H1 (cell line): ENCODE data around the gene OR6C74. TPM values are rescaled to one million over a fixed set of nuclear protein-coding genes. Genes with fewer than 3 reads are reported as not detected.

Source experiments
- CTCF ChIA-PET: fragments of 300-600 bp; sonication (Branson Sonifier 250); formaldehyde crosslinking; loops from one replicate; lab custom pipeline; 2021; ENCODE audit not compliant: partially characterized antibody; lab: Charles Lee
- POLR2A ChIA-PET: fragments of 300-600 bp; sonication (Branson Sonifier 250); formaldehyde crosslinking; loops from one replicate; lab custom pipeline; 2021; ENCODE audit warnings: inconsistent platforms; ENCODE audit not compliant: partially characterized antibody; lab: Charles Lee
- DNase-seq, 2 experiments: peaks; one replicate each; pipeline versions ENCODE4 v3.0.0 to v3.0.0-alpha.2; 2010 to 2022; ENCODE audit warnings: low spot score in 2 of 2, low read depth in 1 of 2, mixed read lengths in 1 of 2
- FAIRE-seq: peaks from 2 replicates; lab custom pipeline; 2011; peaks lifted over from hg19 to GRCh38; lab: Jason Lieb, UNC
- H2AFZ ChIP-seq: 2 replicates; pipeline ENCODE4 v1.8.1; 2012; ENCODE audit warnings: low read length, inconsistent platforms
- H2AK5ac ChIP-seq: 2 replicates; pipeline ENCODE4 v1.6.1; 2013; ENCODE audit warnings: low read depth, low read length
- H2BK120ac ChIP-seq: replicated peaks from 2 replicates; pipeline ENCODE3; 2013; ENCODE audit warnings: low read depth, low read length, inconsistent platforms
- H2BK12ac ChIP-seq: 2 replicates; pipeline ENCODE4 v1.6.1; 2013; ENCODE audit warnings: low read depth, low read length
- H2BK15ac ChIP-seq: 2 replicates; pipeline ENCODE4 v1.6.1; 2013; ENCODE audit warnings: low read length
- H2BK20ac ChIP-seq: 2 replicates; pipeline ENCODE4 v1.6.1; 2013; ENCODE audit warnings: low read length
- H2BK5ac ChIP-seq: 2 replicates; pipeline ENCODE4 v1.6.1; 2013; ENCODE audit warnings: low read depth, low read length
- H3K14ac ChIP-seq: 2 replicates; pipeline ENCODE4 v1.6.1; 2013; ENCODE audit warnings: inconsistent platforms; ENCODE audit not compliant: insufficient read length
- H3K18ac ChIP-seq: 2 replicates; pipeline ENCODE4 v1.6.1; 2013; ENCODE audit warnings: low read length; ENCODE audit errors: extremely low read depth
- H3K23ac ChIP-seq: 2 replicates; pipeline ENCODE4 v1.6.1; 2013; ENCODE audit warnings: inconsistent platforms; ENCODE audit not compliant: insufficient read length
- H3K23me2 ChIP-seq: 2 replicates; pipeline ENCODE4 v1.6.1; 2013; ENCODE audit warnings: low read depth, low read length
- H3K27ac ChIP-seq: 2 replicates; pipeline ENCODE4 v1.6.1; 2011; ENCODE audit warnings: low read depth, low read length, inconsistent platforms
- H3K27me3 ChIP-seq, 4 experiments: replicated peaks in 1 of 4; 1 replicate in 1 of 4; 2 replicates in 3 of 4; pipeline versions ENCODE4 v1.6.1 to v1.8.1; 2011 to 2013; ENCODE audit warnings: low read length in 3 of 4, mild to moderate bottlenecking in 3 of 4, inconsistent platforms in 2 of 4, mixed read lengths in 2 of 4, moderate library complexity in 1 of 4; ENCODE audit not compliant: control insufficient read depth in 3 of 4, insufficient read depth in 3 of 4; ENCODE audit errors: extremely low read depth in 1 of 4
- H3K36me3 ChIP-seq, 4 experiments: 2 replicates each; pipeline versions ENCODE4 v1.6.1 to v1.8.1; 2011 to 2013; ENCODE audit warnings: mild to moderate bottlenecking in 4 of 4, low read length in 3 of 4, moderate library complexity in 2 of 4, control low read depth in 1 of 4, inconsistent platforms in 1 of 4; ENCODE audit not compliant: insufficient read depth in 4 of 4, control insufficient read depth in 2 of 4
- H3K4ac ChIP-seq: replicated peaks from 2 replicates; pipeline ENCODE3; 2013; ENCODE audit warnings: low read length, low read depth, mixed read lengths, inconsistent platforms; ENCODE audit not compliant: insufficient read length
- H3K4me1 ChIP-seq, 4 experiments: replicated peaks in 1 of 4; 1 replicate in 1 of 4; 2 replicates in 3 of 4; pipeline versions ENCODE4 v1.6.1 to v1.8.1; 2011 to 2013; ENCODE audit warnings: low read length in 3 of 4, inconsistent platforms in 2 of 4, mixed read lengths in 1 of 4; ENCODE audit not compliant: insufficient read depth in 4 of 4, control insufficient read depth in 3 of 4
- H3K4me2 ChIP-seq, 2 experiments: 2 replicates each; pipeline versions ENCODE4 v1.6.1 to v1.8.1; 2011 to 2013; ENCODE audit warnings: low read depth in 2 of 2, low read length in 2 of 2, control low read depth in 1 of 2, inconsistent platforms in 1 of 2, mild to moderate bottlenecking in 1 of 2; ENCODE audit not compliant: insufficient read depth in 1 of 2
- H3K4me3 ChIP-seq, 4 experiments: fragments of 200-600, 300-600 bp in 1 of 4; sonication (generic), shearing (Covaris generic), sonication (Bioruptor Twin) in 1 of 4; 2 replicates each; pipeline versions ENCODE4 v1.5.1 to v1.8.1; 2011 to 2016; ENCODE audit warnings: low read length in 4 of 4, low read depth in 3 of 4, control low read depth in 2 of 4, inconsistent platforms in 2 of 4, mild to moderate bottlenecking in 2 of 4, mixed read lengths in 1 of 4, moderate library complexity in 1 of 4; ENCODE audit not compliant: insufficient read depth in 2 of 4; ENCODE audit errors: extremely low read depth in 1 of 4
- H3K56ac ChIP-seq: replicated peaks from 2 replicates; pipeline ENCODE3; 2013; ENCODE audit warnings: low read depth, mild to moderate bottlenecking, mixed read lengths, low read length, inconsistent platforms; ENCODE audit not compliant: insufficient read length
- H3K79me1 ChIP-seq: 2 replicates; pipeline ENCODE4 v1.6.1; 2013; ENCODE audit warnings: low read depth, low read length, control low read depth
- H3K79me2 ChIP-seq, 2 experiments: 2 replicates each; pipeline versions ENCODE4 v1.6.1 to v1.8.1; 2012 to 2013; ENCODE audit warnings: low read length in 2 of 2, mild to moderate bottlenecking in 2 of 2, inconsistent platforms in 1 of 2; ENCODE audit not compliant: insufficient read depth in 2 of 2, control insufficient read depth in 1 of 2
- H3K9ac ChIP-seq, 4 experiments: replicated peaks in 1 of 4; 1 replicate in 1 of 4; 2 replicates in 3 of 4; pipeline versions ENCODE4 v1.6.1 to v1.8.1; 2011 to 2013; ENCODE audit warnings: low read depth in 3 of 4, low read length in 3 of 4, control low read depth in 2 of 4, mild to moderate bottlenecking in 2 of 4, moderate library complexity in 2 of 4, inconsistent platforms in 1 of 4; ENCODE audit errors: extremely low read depth in 1 of 4
- H3K9me3 ChIP-seq, 2 experiments: 2 replicates each; pipeline versions ENCODE4 v1.6.1 to v1.8.1; 2012 to 2013; ENCODE audit warnings: mild to moderate bottlenecking in 2 of 2, moderate library complexity in 2 of 2, control low read depth in 1 of 2, inconsistent platforms in 1 of 2, low read depth in 1 of 2, low read length in 1 of 2, mixed read lengths in 1 of 2; ENCODE audit not compliant: insufficient read depth in 2 of 2
- H4K20me1 ChIP-seq, 2 experiments: replicated peaks in 1 of 2; 2 replicates each; pipeline versions ENCODE3 to v1.8.1; 2011 to 2013; ENCODE audit warnings: inconsistent platforms in 2 of 2, low read length in 2 of 2, mild to moderate bottlenecking in 1 of 2; ENCODE audit not compliant: insufficient read depth in 2 of 2, control insufficient read depth in 1 of 2
- H4K5ac ChIP-seq: 2 replicates; pipeline ENCODE4 v1.6.1; 2013; ENCODE audit warnings: low read length, low read depth, mixed read lengths, inconsistent platforms; ENCODE audit not compliant: insufficient read length
- H4K8ac ChIP-seq: 2 replicates; pipeline ENCODE4 v1.8.0; 2013; ENCODE audit warnings: mild to moderate bottlenecking, moderate library complexity, low read length, inconsistent platforms; ENCODE audit not compliant: insufficient read depth; ENCODE audit errors: extremely low read depth
- H4K91ac ChIP-seq: replicated peaks from 2 replicates; pipeline ENCODE3; 2013; ENCODE audit warnings: low read length, mixed read lengths, inconsistent platforms; ENCODE audit not compliant: insufficient read length
- CEBPB ChIP-seq: IDR thresholded peaks from 2 replicates; pipeline ENCODE4 v1.6.1; 2012; ENCODE audit warnings: low read depth, low read length
- GTF2F1 ChIP-seq: IDR thresholded peaks from 2 replicates; pipeline ENCODE4 v1.6.1; 2012; ENCODE audit warnings: low read depth, low read length, improper control_type of control experiment, borderline replicate concordance
- JUN ChIP-seq: IDR thresholded peaks from 2 replicates; pipeline ENCODE4 v1.6.1; 2011; ENCODE audit warnings: low read depth, mild to moderate bottlenecking, improper control_type of control experiment, low read length
- KDM1A ChIP-seq: fragments of 200-600, 300-600 bp; sonication (generic); IDR thresholded peaks from 2 replicates; pipeline ENCODE4 v1.7.1; 2016; ENCODE audit warnings: mild to moderate bottlenecking, low read length, borderline replicate concordance
- MAFK ChIP-seq: IDR thresholded peaks from 2 replicates; pipeline ENCODE4 v1.6.1; 2012; ENCODE audit warnings: low read depth, mild to moderate bottlenecking, improper control_type of control experiment, low read length
- NRF1 ChIP-seq: IDR thresholded peaks from 2 replicates; pipeline ENCODE4 v1.6.1; 2011; ENCODE audit warnings: mild to moderate bottlenecking, low read depth, low read length, improper control_type of control experiment
- POU5F1 ChIP-seq: IDR thresholded peaks from 2 replicates; pipeline ENCODE4 v1.6.1; 2011; ENCODE audit warnings: low read depth, mild to moderate bottlenecking, low read length, moderate library complexity
- RFX5 ChIP-seq: IDR thresholded peaks from 2 replicates; pipeline ENCODE4 v1.6.1; 2011; ENCODE audit warnings: low read depth, low read length, improper control_type of control experiment, borderline replicate concordance
- RNF2 ChIP-seq: fragments of 200-900, 300-1000 bp; sonication (generic); IDR thresholded peaks from 2 replicates; pipeline ENCODE4 v1.7.1; 2016; ENCODE audit warnings: borderline replicate concordance, low read depth, mild to moderate bottlenecking, antibody characterized with exemption, low read length; ENCODE audit not compliant: poor library complexity, severe bottlenecking; ENCODE audit errors: missing control alignments
- SP1 ChIP-seq: IDR thresholded peaks from 2 replicates; pipeline ENCODE4 v1.6.1; 2011; ENCODE audit warnings: low read depth, low read length
- SP2 ChIP-seq: IDR thresholded peaks from 2 replicates; pipeline ENCODE4 v1.6.1; 2012; ENCODE audit warnings: mild to moderate bottlenecking, low read length, inconsistent platforms
- SP4 ChIP-seq: IDR thresholded peaks from 2 replicates; pipeline ENCODE4 v1.6.1; 2012; ENCODE audit warnings: low read length, inconsistent platforms
- YY1 ChIP-seq: IDR thresholded peaks from 2 replicates; pipeline ENCODE4 v1.6.1; 2011; ENCODE audit warnings: low read depth, mild to moderate bottlenecking, low read length
- WGBS, 2 experiments: shearing (Covaris generic) in 1 of 2; methylation state at CpG; one replicate each; pipeline versions ENCODE4 v1.1.6 to v1.1.7; 2013 to 2015; ENCODE audit warnings: low lambda C conversion rate in 2 of 2, mixed read lengths in 2 of 2, inconsistent platforms in 1 of 2, low coverage in 1 of 2, missing lambda C conversion rate in 1 of 2; ENCODE audit not compliant: insufficient replicate concordance in 2 of 2, insufficient coverage in 1 of 2, insufficient read length in 1 of 2; ENCODE audit errors: extremely low coverage in 1 of 2, missing lambda C conversion rate in 1 of 2; 5-methylcytosine and 5-hydroxymethylcytosine counted together
- polyA plus RNA-seq, 7 experiments: library from polyadenylated mRNA; depleted of rRNA in 3 of 7; stranded (reverse) in 5 of 7; unstranded in 2 of 7; fragments of >200 nt in 5 of 7; fragments of 200-250 nt in 2 of 7; gene quantifications; 1 replicate in 5 of 7; 2 replicates in 1 of 7; 4 replicates in 1 of 7; pipeline versions ENCODE4 v1.2.1 to v1.2.3, GENCODE V29; 2011 to 2013; ENCODE audit warnings: missing spikeins in 2 of 7, mixed read lengths in 2 of 7
- total RNA-seq: library from RNA; stranded (reverse); fragmentation: NEBNext Ultra II Directional; extraction: Animal tissue kit (Norgen Biotek cat#: 25700); gene quantifications from 2 replicates; pipeline ENCODE4 v1.2.1, GENCODE V29; 2021

OR6C74 gene
- total and polyA plus RNA-seq, 2 of the 8 experiments (the other 6 are each of a cell fraction or from before 2014, with no cell fraction given): not detected

DNA sequence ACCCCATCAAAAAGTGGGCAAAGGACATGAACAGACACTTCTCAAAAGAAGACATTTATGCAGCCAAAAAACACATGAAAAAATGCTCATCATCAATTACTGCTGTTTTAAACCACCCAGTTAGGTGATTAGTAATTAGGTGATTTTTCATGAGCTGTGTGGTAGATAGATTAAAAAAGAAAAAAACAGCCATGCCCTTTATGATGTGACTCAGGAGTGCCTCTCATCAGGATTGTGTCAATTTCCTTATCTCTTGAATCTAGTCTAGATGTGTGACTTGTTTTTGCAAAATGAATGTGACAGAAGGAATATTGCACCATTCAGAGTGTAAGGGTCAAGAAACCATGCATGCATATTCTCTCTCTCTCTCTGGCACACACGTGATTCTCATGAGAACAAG, 17.9 kb upstream of the OR6C74 start:
- H3K14ac ChIP-seq: no peak overlapping the region
- no peak overlapping the region for H3K4me3 ChIP-seq
- DNase-seq: no peak
- no peaks in the 10 kb centered on the region for H3K79me1 ChIP-seq
- H3K9me3 ChIP-seq: no peaks in the 10 kb centered on the region; a peak in 1 of 4 replicates
- H2BK12ac ChIP-seq: no peak overlapping the region
- no peak overlapping the region for H3K4ac ChIP-seq
- ChIA-PET POLR2A (no interaction called here), CTCF (interaction anchor here (0.6 kb wide), 1 partner anchor 22 kb away, joined by 3 read pairs; no protein-coding TSS in a partner anchor)
- H3K23ac ChIP-seq: no peak overlapping the region
- no peak overlapping the region for H2AK5ac ChIP-seq
- no peaks in the 10 kb centered on the region for H3K4me1 ChIP-seq
- no peaks in the 10 kb centered on the region for H3K23me2 ChIP-seq
- no peak overlapping the region for H3K27ac ChIP-seq
- H4K8ac ChIP-seq: no peak overlapping the region
- 93% methylated on average over 1 of the region's 1 CpG; no CpG with 5 or more reads in 1 of the 2 experiments for WGBS, 2 experiments
- FAIRE-seq: no peak
- H3K4me2 ChIP-seq: no peak overlapping the region
- H4K5ac ChIP-seq: no peak overlapping the region
- no peak overlapping the region for H2BK20ac ChIP-seq
- no peak overlapping the region for H2BK15ac ChIP-seq
- no peak overlapping the region for H3K9ac ChIP-seq
- no peaks in the 10 kb centered on the region for H4K20me1 ChIP-seq
- no peaks in the 10 kb centered on the region for H3K27me3 ChIP-seq
- H3K36me3 ChIP-seq: no peaks in the 10 kb centered on the region
- H4K91ac ChIP-seq: no peak overlapping the region
- no peaks in the 10 kb centered on the region for H3K79me2 ChIP-seq
- no peak for TF ChIP-seq SP4
- TF ChIP-seq JUN: no peak
- no peak for TF ChIP-seq YY1
- TF ChIP-seq KDM1A: no peak
- no peak for TF ChIP-seq POU5F1
- TF ChIP-seq GTF2F1: no peak
- TF ChIP-seq RNF2: no peak
- no peak for TF ChIP-seq RFX5
- TF ChIP-seq CEBPB: no peak
- TF ChIP-seq SP2: no peak
- no peak for TF ChIP-seq SP1
- TF ChIP-seq MAFK: no peak
- TF ChIP-seq NRF1: no peak
- no peak overlapping the region for H2BK5ac ChIP-seq
- H2AFZ ChIP-seq: no peak overlapping the region
- no peak overlapping the region for H3K56ac ChIP-seq
- no peak overlapping the region for H2BK120ac ChIP-seq
- H3K18ac ChIP-seq: no peak overlapping the region
